ENCODE data around the gene OPTN.
"Not testable (repeated sequence)": the region's sequence is repeated elsewhere in the genome, so short reads cannot be mapped to it uniquely, and the experiment has no call there.

The OPTN gene

DNA sequence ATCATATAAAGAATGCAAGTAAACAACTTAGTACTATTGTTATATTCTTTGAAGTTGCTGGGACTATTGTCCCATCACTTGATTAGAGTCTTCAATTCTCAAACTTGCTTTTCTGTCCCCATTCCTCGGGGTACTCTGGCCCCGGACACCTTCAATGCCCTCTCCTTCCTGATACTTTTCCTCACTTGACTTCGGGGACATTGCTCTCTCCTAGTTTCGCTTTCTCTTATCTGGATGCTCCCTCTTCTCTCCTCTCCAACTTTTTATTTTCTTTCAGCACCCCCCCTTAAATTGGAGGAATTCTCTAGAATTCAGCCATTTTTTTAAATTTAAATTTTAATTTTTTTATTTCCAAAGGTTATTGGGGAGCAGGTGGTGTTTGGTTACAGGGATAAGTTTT is 10.6 kb upstream of the OPTN start:
- DNase-seq (ENCODE audit: low read depth in 1 of 2, low spot score in 1 of 2) = no peak

DNA sequence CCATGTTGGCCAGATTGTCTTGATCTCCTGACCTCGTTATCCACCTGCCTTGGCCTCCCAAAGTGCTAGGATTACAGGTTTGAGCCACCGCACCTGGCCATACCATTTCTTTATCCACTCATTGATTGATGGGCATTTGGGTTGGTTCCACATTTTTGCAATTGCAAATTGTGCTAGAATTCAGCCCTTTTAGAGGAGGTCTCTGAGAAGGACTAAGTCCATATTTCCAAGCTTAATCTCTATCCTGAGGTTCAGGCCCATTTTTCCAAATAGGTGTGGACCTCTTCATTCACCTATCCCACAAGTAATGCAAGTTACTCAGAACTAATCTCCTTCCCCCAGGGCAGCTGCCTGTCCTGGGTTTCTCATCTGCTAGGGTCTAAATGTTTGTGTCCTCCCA is 9.7 kb upstream of the OPTN start:
- DNase-seq (ENCODE audit: low read depth in 1 of 2, low spot score in 1 of 2) = no peak

DNA sequence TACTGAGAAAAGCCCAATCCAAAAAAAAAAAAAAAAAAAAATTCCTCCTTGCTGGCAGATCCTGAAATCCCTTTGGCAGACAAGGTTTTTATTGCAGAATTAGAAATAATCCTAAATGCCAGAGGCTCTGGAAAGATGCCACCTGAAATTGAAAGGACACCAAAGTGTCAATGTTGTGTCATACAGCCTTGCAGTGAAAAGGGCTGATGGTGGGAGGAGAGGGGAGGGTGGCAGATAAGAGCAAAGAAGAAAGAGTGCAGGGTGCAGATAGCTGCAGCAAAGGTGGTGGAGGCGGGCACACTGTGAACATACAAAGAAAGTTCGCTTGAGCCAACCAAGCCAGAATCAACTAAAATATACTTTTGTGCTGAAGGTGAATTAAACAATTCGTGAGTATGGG is 8.2 kb upstream of the OPTN start:
- no peak for DNase-seq (ENCODE audit: low read depth in 1 of 2, low spot score in 1 of 2)

DNA sequence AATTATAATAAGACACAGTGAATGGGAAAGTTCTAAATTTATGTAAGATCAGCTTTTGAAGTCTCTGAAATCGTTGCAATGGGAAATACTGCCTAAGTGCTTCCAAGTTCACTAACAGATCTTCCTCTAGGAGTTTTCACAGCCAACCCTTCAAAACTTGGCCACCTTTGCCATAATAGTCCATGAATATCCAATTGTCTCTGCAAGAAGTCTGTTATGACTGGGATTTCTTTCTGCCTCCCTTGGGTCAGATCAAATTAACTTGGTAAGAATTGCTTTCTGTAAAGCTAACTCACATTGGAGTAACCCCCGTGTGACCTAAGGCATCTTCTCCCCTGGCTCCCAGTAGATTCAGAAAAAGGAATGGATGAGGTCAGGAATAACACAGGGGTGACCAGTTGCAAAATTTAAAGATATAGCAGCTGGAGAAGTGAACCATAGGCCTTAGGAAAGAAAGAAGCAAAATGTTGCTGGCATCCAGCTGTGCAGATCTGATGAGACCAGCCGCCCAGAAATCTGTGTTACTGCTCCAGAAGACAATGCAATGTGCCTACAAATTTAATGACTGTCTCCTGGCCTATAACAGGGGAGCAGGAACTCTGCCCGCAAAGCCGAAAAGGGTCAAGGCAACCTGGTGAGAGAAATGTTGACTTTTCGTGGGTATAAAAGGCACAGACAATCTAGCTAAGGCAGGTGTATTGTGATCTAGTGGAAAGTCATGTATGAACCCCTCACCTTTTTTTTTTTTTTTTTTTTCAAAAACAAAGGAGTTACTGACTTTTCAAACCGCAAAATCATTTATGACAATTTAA is 7.5 kb upstream of the OPTN start:
- no peak for DNase-seq (ENCODE audit: low read depth in 1 of 2, low spot score in 1 of 2)

DNA sequence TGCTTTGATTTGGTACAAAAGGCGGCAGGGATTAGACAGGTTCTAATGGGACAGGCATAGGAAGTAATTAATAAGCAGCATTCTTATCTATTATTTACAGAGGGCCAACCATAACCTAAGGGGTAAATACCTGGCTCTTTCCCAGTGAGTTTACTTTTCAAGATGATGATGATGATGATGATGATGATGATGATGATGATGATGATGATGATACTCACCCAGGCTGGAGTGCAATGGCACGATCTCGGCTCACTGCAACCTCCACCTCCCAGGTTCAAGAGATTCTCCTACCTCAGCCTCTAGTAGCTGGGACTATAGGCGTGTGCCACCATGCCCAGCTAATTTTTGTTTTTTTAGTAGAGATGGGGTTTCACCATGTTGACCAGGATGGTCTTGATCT is 5.9 kb upstream of the OPTN start:
- not testable (repeated sequence) for DNase-seq (ENCODE audit: low read depth in 1 of 2, low spot score in 1 of 2)

DNA sequence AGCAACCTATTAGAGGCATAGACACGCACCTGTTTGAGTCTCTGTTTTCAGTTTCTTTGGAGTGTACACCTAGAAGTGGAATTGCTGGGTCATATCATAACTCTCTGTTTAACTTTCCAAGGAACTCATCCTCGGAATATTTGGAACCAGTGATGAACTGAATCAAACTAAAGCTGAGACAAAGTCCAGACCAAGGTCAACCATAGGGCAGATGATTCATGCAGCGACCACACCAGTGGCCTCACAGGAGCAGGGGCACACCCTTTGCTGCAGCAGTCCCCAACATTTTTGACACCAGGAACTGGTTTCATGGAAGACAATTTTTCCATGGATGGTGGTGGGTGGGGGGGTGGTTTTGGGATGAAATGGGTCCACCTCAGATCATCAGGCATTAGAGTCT is 4.9 kb upstream of the OPTN start:
- DNase-seq (ENCODE audit: low read depth in 1 of 2, low spot score in 1 of 2) = no peak

DNA sequence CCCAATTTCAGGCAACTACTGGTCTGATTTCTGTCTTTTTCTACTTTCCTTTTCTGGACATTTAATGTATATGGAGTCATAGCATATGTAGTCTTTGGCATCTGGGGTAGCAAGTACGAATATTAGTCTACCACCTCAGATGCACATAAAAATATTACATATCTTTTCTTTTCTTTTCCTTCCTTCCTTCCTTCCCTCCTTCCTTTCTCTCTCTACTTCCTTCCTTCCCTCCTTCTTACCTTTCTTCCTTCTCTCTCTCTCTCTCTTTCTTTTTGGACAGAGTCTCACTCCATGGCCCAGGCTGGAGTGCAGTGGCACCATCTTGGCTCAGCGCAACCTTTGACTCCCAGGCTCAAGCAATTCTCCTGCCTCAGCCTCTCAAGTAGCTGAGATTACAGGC is 4.0 kb upstream of the OPTN start:
- DNase-seq (ENCODE audit: low read depth in 1 of 2, low spot score in 1 of 2) = no peak

DNA sequence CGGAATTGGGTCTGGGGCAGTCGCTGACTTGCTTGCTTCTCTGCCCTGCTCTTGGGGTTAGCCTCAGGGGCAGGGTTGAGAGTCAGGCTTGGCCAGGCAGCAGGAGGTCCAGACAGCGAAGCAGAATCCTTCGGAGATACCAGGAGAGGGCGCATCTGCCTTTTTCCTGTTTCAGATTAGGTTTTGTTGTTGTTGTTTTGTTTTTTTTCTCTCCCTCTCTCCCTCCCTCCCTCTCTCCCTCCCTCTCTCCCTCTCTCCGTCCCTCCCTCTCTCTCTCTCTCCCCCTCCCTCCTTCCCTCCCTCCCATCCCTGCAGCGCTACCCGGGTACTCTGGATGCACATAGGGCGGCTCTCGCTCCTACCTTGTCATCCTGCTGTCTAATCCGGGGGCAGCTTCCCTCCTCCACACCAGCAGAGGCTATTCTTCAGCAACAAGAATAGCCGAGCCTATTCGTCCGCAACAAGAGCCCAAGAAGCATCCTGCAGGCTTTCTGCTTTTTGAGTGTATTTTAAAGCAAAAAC is 758 bp upstream of the OPTN start:
- DNase-seq (ENCODE audit: low read depth in 1 of 2, low spot score in 1 of 2) = no peak

DNA sequence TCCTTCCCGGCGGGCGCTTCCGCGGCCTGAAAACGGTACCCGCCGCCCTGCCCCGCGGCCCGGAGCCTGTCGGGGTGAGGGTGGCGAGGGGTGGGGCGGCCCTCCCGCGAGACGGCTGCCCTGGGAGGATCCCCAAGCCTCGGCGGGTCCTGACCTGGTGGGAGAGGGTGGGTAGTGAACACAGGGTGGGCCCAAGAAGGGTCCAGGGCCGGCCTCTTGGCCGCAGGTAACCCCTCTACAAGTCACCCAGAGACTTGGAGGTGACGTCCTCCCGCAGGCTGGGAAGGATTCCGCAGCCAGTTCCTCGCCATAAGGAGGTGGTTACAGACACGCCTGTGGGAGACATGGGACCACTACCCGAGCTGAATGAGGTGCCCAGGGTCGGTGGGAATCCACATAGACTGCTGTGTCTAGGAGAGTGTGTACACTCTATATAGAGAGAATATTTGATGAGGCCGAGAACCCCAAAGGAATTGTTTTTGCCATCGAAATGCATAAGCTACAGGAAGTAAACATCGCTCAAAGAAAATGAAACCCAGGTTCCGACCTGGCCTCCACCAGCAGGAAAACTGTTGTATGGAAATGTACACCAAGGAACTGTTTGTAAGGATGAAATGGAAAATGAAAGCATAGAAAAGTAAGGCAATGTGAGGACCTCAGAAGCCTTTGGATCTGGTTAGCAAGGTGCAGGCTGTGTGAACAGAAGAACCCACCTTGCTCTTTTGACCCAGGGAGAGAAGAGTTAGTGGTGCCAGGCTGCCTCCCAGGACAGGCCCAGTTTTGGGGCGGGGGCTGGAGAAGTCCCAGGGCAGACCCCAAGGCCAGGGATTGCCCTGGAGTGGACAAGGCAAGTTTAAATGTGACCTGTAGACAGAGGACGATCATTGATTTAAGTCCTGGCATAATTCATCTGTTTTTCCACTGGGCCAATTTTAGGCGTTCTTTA is 659 bp downstream of the OPTN start:
- DNase-seq (ENCODE audit: low read depth in 1 of 2, low spot score in 1 of 2) = peak in 1 of 2 donors; percentile 11

DNA sequence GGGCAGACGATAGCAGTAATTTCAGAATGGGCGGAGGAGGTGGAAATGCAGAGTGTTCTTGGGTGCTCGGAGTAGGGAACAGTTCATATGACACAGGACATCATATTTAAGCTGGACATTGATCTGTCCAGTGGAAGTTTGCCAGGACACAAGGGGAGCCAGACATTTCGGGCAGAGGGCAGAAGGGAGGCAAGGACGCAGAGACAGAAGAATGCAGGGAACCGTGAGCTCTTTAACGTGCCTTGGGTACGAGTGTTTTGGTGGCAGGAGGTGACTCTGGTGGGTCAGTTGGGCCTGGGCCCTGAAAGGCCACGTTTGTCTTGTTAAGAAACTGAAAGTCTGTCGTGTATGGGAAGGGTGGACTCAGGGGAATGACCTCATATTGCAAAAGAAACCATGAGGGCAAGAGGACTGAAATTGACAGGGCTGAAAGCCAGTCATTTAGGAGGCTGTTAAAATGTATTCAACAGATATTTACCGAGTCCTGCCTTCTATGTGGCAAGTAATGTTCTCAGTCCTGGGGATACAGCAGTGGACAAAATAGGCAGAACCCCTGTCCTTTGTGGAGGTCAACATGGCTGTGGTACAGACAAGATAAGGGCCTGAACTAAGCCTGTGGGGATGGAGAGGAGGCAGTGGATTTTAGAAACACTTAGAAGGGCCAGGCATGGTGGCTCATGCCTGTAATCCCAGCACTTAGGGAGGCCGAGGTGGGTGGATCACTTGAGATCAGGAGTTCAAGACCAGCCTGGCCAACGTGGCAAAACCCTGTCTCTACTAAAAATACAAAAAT is 2.2 kb downstream of the OPTN start:
- DNase-seq (ENCODE audit: low read depth in 1 of 2, low spot score in 1 of 2) = no peak

DNA sequence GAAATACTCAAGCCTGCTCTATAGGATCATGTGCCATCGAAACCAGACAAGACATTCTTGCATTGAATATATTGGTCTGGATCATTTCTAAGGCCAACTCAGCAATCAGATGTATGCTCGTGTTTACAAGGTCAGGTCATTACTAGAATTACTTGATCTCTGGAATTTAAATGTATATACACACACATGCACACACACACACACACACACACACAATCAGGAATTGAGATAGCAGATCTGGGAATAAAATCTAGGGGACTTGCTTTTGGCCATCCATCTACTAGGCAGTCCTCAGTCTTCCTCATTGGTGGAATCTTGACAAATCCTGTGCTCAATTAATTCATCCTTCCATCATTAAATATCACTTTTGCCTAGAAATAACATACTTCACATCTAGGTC is 3.6 kb downstream of the OPTN start:
- DNase-seq (ENCODE audit: low read depth in 1 of 2, low spot score in 1 of 2) = no peak

DNA sequence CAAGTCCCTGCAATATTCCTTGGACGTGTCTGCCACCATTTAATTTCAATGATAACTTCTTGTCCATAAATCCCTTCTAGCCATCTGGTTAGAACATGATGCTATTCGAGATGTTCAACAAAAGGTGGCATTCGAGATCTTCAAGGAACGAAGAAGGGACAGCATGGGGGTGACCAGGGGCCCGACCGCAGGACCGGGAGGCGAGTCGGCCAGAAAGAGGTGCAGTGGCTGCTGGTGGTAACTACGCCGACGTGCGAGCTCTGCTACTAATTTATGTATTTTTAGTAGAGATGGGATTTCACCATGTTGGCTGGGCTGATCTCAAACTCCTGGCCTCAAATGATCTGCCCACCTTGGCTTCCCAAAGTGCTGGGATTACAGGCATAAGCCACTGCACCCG is 4.7 kb downstream of the OPTN start:
- DNase-seq (ENCODE audit: low read depth in 1 of 2, low spot score in 1 of 2) = no peak

DNA sequence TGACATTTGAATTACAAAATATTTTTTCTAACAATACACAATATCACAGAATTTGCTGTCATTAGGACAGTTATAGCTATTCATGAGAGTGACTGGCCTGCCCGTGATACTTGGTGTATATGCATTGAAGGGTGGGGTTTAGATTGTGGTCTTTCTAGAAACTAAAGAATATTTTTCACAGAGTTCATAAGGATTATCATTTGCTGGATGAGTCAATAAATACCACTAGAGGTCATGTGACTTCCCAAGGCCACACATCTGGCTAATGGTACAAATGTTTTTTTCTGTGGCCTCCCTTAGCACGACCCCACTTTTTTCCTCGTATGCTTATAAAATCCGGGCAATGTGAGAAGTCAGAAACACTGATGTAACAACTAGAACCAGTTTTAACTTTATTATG is 5.2 kb downstream of the OPTN start:
- DNase-seq (ENCODE audit: low read depth in 1 of 2, low spot score in 1 of 2) = no peak

DNA sequence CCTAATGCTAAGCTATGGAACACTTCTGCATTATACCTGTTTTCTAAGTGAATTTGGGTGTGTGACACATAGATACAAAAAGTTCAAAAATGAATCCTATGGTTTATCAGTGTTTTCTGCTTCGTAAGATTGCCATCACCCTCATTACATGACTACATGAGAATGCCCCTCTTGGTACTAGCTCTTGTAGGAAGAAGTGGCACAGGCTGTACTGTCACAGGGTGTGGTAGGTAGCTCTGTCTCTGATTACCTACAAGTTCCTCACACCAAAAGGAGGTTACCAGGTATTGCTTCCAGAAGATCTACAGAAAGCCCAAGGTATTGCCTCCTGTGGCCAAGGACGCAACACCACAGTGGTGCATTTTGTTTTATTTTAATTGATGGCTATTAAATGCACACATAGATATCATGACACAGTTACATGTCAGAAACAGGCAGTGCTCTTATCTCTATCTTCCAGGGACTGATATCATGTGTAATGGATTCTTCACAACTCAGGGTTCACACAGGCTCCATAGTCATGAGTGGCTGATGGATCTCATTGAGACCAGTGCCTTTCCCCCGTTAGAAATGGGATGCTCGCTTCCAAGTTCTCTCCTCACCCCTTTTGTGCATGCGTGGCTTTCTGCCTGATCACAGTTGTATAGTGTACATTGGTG is 6.6 kb downstream of the OPTN start:
- no peak for DNase-seq (ENCODE audit: low read depth in 1 of 2, low spot score in 1 of 2)

DNA sequence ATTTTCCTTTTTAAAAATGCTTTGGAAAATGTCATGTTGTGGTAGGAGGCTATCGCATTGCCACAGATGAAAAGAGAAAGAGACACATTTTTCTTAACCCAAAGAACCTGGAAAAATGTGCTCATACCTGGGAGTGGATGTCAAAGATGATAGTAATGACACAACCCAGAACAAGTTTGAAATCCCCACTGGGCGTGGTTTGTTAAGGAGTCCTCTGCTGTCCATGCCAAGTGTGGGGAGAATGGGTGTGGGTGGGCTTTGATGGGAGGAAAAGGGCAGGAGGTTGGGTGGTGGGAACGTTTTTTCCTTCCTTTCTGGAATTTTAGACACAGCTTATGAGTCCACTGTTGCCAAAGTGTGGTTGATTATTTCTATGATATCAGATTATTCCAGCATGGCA is 10.9 kb downstream of the OPTN start:
- DNase-seq (ENCODE audit: low read depth in 1 of 2, low spot score in 1 of 2) = no peak

DNA sequence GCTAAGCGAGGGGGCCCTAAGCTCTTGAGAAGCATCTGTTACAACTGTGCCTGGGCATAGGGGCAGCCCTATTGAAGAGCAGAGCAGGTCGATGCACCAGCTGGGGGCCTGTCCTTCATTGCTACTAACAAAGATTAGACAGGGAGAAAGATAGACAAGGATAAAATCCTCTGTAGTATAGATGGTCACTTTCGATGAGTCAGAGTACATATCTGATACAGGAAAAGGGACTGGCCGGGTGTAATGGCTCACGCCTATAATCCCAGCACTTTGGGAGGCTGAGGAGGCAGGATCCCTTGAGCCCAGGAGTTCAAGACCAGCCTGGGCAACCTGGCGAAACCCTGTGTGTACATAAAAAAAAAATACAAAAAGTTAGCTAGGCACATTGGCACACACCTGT is 13.6 kb downstream of the OPTN start:
- no peak for DNase-seq (ENCODE audit: low read depth in 1 of 2, low spot score in 1 of 2)

DNA sequence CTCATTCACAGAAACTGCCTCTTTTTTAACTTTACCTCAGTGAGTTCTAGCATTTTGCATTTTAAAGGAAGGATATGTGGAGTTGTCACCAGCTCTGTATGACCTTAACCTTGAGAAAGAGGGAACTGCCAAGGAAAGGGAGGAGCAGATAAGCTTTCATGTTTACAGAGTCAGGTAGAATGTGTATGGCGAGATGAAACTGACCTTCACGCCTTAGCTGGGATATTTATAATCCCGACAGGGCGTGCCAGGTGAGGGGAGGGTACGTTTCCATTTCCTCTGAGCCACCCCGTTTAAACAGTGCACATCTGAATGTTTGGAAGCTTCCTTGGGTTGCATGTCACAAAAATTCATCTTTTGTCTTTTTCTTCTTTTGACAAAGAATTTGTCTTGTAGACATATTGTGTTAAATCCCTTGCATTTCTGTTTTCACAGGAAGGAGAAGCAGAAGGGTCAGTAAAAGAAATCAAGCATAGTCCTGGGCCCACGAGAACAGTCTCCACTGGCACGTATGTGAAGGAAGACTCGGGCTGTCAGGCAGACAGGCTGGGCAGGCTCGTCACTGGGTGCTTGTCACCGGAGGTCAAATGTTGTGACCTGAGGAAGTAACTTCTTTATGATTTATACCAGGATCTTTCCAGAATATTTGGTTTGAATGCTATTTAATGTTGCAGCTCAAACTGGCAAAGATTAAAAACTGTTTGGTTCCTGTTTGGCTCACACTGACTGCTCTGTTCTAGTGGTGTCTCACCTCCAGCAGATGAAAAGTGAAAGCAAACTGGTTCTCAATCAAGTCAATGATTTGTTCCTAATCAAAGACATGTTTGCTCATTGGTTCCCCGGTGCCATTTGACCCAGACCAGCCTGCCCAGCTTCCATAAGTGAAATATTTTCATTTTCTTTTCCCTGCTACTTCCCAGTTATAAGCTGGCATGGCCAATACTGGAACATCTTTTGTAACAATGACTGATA is 16.2 kb downstream of the OPTN start:
- no peak for DNase-seq (ENCODE audit: low read depth in 1 of 2, low spot score in 1 of 2)

DNA sequence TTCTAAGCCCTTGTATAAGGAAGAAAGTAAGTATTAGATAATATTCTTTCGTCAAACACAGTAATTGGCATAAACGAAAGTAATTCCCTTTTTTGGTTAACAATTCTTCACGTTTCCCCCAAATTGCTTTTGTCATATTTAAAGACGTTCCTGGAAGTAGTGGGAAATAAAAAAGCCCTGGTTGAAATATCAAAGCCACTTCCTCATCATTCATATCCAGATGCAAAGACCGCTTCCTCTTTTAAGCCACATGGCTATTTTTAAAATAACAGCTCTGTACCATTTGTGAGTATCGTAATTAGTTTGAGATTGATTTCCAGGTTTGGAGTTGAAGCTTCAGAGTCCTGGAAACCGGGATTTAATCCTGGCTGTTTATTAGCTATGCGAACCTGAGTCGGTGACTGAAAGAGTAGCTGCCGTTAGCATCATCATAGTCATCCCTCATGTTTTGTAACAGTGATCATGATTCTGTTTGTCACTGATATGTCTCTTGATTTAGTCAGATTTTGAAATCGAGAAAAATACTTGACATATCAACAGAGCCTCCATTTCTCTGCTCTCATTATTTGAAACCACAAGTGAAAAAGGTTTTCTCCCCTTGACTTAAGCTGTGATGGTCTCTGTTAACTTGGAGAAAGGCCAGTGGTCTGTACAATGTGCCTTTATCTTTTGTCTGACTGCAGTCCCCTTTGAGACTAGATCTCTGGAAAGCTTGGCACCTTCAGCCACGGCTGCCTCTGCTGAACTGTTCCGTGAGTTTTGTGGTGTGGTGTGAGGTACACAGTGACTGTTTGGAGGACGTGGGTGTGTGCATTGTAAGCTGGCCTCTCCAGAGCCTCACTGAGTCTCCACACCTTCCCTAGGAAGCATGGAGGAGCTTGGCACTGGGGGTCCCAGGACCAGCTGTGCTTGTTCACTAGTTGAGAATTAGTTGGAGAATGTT is 18.1 kb downstream of the OPTN start:
- DNase-seq (ENCODE audit: low read depth in 1 of 2, low spot score in 1 of 2) = no peak
